Stimulated activated naive CD8-positive, alpha-beta T cell treated with anti-CD3 and anti-CD28 coated beads, Interleukin-15, Interleukin-2, amounts not matched to agents 100 ng/mL and 50 ng/mL, for 24 hours (primary cell): Measurements from ENCODE around the gene ELK4.

Experiments used
- H3K27ac Mint-ChIP-seq: one replicate; pipeline ENCODE4 v1.8.0; 2021; ENCODE audit warnings: mild to moderate bottlenecking, mixed read lengths
- H3K27me3 Mint-ChIP-seq: one replicate; pipeline ENCODE4 v1.8.0; 2021; ENCODE audit warnings: mixed read lengths
- H3K36me3 Mint-ChIP-seq: one replicate; pipeline ENCODE4 v1.8.0; 2021; ENCODE audit warnings: low read depth, mixed read lengths
- H3K4me1 Mint-ChIP-seq: one replicate; pipeline ENCODE4 v1.8.0; 2021; ENCODE audit warnings: low read depth, mixed read lengths
- H3K4me3 Mint-ChIP-seq: one replicate; pipeline ENCODE4 v1.8.0; 2021; ENCODE audit warnings: mild to moderate bottlenecking, mixed read lengths
- H3K9me3 Mint-ChIP-seq: one replicate; pipeline ENCODE4 v1.8.0; 2021; ENCODE audit warnings: mixed read lengths

ELK4 gene

GRCh38 chr1:205669341-205670149, 37.7 kb upstream of the ELK4 start:
- H3K9me3 Mint-ChIP-seq: no peaks in the 10 kb centered on the region
- peaks cover 37% of the 10 kb centered on the region for H3K4me1 Mint-ChIP-seq
- H3K36me3 Mint-ChIP-seq: no peaks in the 10 kb centered on the region
- no peak overlapping the region for H3K4me3 Mint-ChIP-seq
- H3K27me3 Mint-ChIP-seq: peaks cover 5% of the 10 kb centered on the region
- H3K27ac Mint-ChIP-seq: peak overlapping the region; percentile 82

- H3K4me3 Mint-ChIP-seq: no peak overlapping the region
- H3K4me1 Mint-ChIP-seq: peaks cover 37% of the 10 kb centered on the region
- H3K9me3 Mint-ChIP-seq: no peaks in the 10 kb centered on the region
- H3K27ac Mint-ChIP-seq: peak overlapping the region; percentile 82
- H3K36me3 Mint-ChIP-seq: no peaks in the 10 kb centered on the region
- peaks cover 5% of the 10 kb centered on the region for H3K27me3 Mint-ChIP-seq
Measured at GRCh38 chr1:205668951-205669340, 37.1 kb upstream of the ELK4 start.

DNA sequence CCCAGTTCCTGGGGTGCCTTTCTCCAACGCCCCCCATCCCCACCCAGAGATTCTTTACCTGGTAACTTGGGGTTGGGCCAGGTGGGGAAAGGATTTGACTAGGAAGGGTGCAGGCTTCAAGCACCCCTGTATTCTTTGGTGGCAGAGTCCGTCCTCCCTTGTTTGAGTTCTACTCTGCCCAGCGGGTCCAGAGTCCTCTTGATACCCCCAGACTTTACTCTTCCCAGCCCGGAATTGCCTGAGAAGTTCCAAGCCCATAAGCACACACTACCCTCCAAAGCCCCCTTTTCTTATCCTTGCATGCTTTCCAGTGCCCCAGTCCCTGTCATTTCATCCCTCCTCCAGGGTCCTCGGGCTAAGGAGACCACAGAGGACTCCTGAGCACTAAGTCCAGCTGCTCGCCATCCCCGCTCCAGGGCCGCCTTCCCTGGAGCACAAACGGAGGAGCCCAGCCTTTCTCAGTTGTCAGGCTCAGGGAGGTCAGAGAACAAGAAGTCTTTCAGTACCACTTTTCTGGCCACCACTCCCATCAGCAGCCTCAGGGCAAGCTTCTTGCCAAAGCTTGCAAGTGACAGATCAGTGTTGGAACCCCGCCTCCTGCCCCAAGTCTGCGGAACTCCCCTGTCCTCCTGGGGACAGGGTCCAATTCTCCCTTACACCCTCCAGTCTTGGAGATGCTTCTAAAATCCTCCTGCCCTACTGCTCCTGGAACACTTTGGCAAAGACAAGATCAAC, 36.3 kb upstream of the ELK4 start:
- Mint-ChIP-seq H3K4me3 (no peak overlapping the region), H3K9me3 (no peaks in the 10 kb centered on the region), H3K27ac (no peak overlapping the region), H3K4me1 (peaks cover 37% of the 10 kb centered on the region), H3K27me3 (peaks cover 5% of the 10 kb centered on the region), H3K36me3 (no peaks in the 10 kb centered on the region)

- H3K4me1 Mint-ChIP-seq: peaks cover 31% of the 10 kb centered on the region
- H3K9me3 Mint-ChIP-seq: no peaks in the 10 kb centered on the region
- H3K27ac Mint-ChIP-seq: no peak overlapping the region
- peaks cover 5% of the 10 kb centered on the region for H3K27me3 Mint-ChIP-seq
- H3K36me3 Mint-ChIP-seq: no peaks in the 10 kb centered on the region
- H3K4me3 Mint-ChIP-seq: no peak overlapping the region
Measured at GRCh38 chr1:205666372-205667166, 34.8 kb upstream of the ELK4 start.

- Mint-ChIP-seq H3K27me3 (peaks cover 5% of the 10 kb centered on the region), H3K4me1 (peaks cover 30% of the 10 kb centered on the region), H3K27ac (no peak overlapping the region), H3K4me3 (no peak overlapping the region), H3K36me3 (no peaks in the 10 kb centered on the region), H3K9me3 (no peaks in the 10 kb centered on the region)
Measured at GRCh38 chr1:205665201-205666045, 33.6 kb upstream of the ELK4 start.

DNA sequence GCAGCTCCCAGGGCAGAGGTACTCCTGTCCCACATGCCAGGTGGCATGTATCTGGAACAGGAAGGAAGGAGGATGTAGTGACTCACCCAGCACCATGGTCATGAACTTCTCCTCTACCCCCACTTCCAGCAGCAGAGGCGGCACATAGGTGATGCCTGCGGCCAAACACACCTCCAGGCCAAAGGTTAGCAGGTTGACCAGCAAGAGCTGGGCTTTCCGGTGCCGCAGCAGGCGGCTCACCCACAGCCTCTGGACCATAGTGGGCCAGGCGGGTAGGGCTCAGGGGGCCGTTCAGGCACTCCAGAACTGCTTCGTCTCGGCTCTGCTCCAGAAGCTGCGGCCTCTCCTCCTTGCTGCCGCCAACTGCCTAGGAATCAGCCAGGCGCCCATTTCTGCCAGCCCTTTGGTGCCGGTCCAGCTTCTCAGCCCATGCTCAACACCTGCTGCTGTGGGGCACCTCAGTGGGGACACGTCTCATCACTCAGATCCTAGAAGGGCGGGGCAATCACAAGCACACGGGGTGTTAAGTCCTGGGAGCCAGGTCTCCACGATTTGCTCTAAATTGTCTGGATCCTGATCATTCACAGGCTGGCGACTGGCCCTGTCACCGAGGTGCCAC, 32.7 kb upstream of the ELK4 start:
- H3K9me3 Mint-ChIP-seq: no peaks in the 10 kb centered on the region

DNA sequence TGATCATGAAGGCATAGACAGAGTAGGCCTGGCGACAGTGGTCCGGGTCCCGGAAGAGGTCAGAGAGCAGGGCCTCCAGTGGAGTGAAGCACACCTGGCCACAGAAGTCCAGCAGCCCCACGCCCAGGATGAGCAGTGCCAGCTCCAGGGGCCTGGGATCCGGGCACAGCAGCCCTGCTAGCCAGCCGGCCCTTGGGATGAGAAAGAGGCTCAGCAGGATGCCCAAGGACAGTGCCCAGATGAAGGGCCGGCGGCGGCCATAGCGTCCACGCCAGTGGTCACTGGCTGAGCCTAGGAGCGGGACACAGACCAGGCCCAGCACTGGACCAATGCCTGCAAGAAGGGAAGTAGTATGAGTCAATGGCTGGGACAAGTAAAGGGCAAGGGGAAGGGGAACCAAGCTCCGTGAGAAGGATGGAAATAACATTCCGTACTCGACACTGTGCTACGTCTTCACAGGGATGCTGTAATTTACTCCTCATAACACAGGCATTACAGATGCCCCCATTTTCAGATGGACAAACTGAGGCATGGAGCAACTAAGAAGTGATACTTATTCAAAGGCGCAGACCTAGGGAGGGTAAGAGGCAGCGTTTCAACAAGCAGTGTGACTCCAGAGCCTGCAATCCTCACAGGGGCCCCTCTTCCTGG, 31.6 kb upstream of the ELK4 start:
- peaks cover 12% of the 10 kb centered on the region for H3K4me1 Mint-ChIP-seq
- H3K9me3 Mint-ChIP-seq: no peaks in the 10 kb centered on the region
- H3K4me3 Mint-ChIP-seq: no peak overlapping the region
- H3K27me3 Mint-ChIP-seq: peaks cover 3% of the 10 kb centered on the region
- H3K27ac Mint-ChIP-seq: no peak overlapping the region
- no peaks in the 10 kb centered on the region for H3K36me3 Mint-ChIP-seq

More for the DNA sequence above, 32.7 kb upstream of the ELK4 start:
- Mint-ChIP-seq H3K27me3 (peaks cover 5% of the 10 kb centered on the region), H3K27ac (no peak overlapping the region), H3K4me1 (peaks cover 23% of the 10 kb centered on the region), H3K36me3 (no peaks in the 10 kb centered on the region), H3K4me3 (no peak overlapping the region)

DNA sequence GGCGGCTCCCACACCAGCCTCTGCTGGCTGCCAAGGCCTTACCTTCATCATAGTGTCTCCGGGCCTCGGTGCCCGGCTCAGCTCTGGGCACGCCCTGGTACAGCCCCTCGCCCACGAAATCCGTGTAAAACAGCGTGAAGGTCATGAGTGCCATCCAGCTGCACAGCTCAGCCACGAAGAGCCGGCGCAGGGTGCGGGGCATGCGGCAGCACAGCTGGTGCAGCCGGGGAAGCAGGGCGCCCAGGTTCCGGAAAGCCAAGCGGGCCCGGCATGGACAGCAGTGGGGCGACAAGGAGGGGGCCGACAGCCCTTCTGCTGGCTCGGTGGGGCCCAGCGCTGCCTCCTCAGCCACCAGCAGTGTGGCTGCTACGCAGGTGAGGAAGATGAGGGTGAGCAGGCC, 31.0 kb upstream of the ELK4 start:
- Mint-ChIP-seq H3K4me3 (no peak overlapping the region), H3K36me3 (no peaks in the 10 kb centered on the region), H3K9me3 (no peaks in the 10 kb centered on the region), H3K27me3 (no peaks in the 10 kb centered on the region), H3K27ac (no peak overlapping the region), H3K4me1 (peaks cover 8% of the 10 kb centered on the region)

- no peaks in the 10 kb centered on the region for H3K9me3 Mint-ChIP-seq
- no peaks in the 10 kb centered on the region for H3K27me3 Mint-ChIP-seq
- peaks cover 8% of the 10 kb centered on the region for H3K4me1 Mint-ChIP-seq
- no peak overlapping the region for H3K4me3 Mint-ChIP-seq
- no peak overlapping the region for H3K27ac Mint-ChIP-seq
- H3K36me3 Mint-ChIP-seq: no peaks in the 10 kb centered on the region
Measured at GRCh38 chr1:205662135-205662738, 30.4 kb upstream of the ELK4 start.

DNA sequence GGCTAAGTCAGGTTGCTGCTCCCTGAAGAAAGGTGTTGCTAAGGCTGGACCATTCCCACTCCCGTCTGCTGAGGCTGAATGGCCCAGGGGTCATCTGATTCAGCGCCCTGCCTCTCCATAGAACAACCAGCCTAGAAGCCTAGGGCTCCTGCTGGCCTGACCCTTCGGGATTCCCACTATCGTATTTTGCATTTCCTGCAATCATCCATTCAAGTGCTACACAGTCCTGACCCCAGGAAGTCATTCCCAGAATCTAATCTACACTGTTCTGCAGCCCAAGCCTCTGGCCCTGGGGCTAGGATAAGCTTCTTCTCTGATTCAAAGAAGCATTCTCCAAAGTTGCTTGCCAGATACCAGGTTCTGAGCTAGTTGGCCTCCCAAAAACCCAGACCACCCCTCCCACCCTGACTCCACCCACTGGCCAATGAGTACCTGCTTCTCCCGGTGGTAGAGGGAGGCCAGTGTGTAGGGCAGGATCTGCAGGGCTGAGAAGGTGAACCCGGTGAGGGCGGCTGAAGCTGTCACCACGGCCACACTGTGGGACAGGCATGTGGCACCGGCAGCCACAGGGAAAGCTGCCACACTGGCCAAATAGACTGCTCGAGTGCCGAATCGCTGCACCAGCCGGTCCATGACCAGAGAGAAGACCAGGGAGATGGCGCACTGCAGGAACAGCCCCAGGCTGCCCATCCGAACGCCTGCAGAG, 29.8 kb upstream of the ELK4 start:
- no peak overlapping the region for H3K27ac Mint-ChIP-seq
- H3K9me3 Mint-ChIP-seq: no peaks in the 10 kb centered on the region
- H3K4me1 Mint-ChIP-seq: peaks cover 7% of the 10 kb centered on the region
- no peaks in the 10 kb centered on the region for H3K27me3 Mint-ChIP-seq
- H3K36me3 Mint-ChIP-seq: no peaks in the 10 kb centered on the region
- H3K4me3 Mint-ChIP-seq: no peak overlapping the region

DNA sequence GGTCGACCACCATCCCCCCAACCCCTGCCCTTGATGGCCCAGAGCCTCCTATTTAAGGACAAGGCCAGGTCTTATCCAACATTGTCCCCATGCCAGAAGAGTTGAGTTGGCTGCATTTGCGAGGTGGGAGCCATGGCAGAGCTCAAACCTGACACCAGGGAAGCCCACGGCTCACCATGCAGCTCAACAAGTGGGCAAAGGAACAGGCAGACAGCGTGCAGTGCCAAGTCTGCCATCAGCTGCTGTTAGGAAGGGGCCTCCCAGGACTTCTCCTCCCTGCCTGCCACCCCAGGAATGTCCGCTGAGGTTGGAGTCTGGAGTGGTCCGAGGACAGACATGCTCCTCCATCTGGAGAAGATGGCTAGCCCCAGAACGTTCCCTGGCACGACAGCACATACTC, 28.6 kb upstream of the ELK4 start:
- Mint-ChIP-seq H3K36me3 (no peaks in the 10 kb centered on the region), H3K9me3 (no peaks in the 10 kb centered on the region), H3K27ac (no peak overlapping the region), H3K4me3 (no peak overlapping the region), H3K4me1 (peaks cover 4% of the 10 kb centered on the region), H3K27me3 (no peaks in the 10 kb centered on the region)

GRCh38 chr1:205658943-205659581, 27.3 kb upstream of the ELK4 start:
- Mint-ChIP-seq H3K4me1 (no peaks in the 10 kb centered on the region), H3K4me3 (no peak overlapping the region), H3K9me3 (no peaks in the 10 kb centered on the region), H3K36me3 (no peaks in the 10 kb centered on the region), H3K27me3 (no peaks in the 10 kb centered on the region), H3K27ac (no peak overlapping the region)
